K562 (cell line): ENCODE data around the gene SMAGP. TPM values are rescaled to one million over a fixed set of nuclear protein-coding genes. Genes with fewer than 3 reads are reported as not detected.

Experiments used
- CHCHD3 ChIP-seq: fragments of 250-450 bp; sonication (Bioruptor Pico); IDR thresholded peaks from 2 replicates; pipeline ENCODE4 v2.1.2; 2022; ENCODE audit warnings: mild to moderate bottlenecking
- GABPB2 ChIP-seq: fragments of 250-450 bp; sonication (Bioruptor Pico); conservative IDR thresholded peaks from 2 replicates; pipeline ENCODE4 v1.5.1; 2021; ENCODE audit warnings: mild to moderate bottlenecking
- GATA2 ChIP-seq: sonication (generic); formaldehyde crosslinking; IDR thresholded peaks from 2 replicates; pipeline ENCODE4 v1.4.0; 2020; ENCODE audit warnings: mild to moderate bottlenecking, missing genetic modification reagents
- IRF9 ChIP-seq: fragments of 450-650 bp; IDR thresholded peaks from 2 replicates; pipeline ENCODE4 v1.6.1; 2016; ENCODE audit warnings: missing biosample characterization, missing genetic modification characterization
- NEUROD1 ChIP-seq: fragments of 150-350 bp; IDR thresholded peaks from 2 replicates; pipeline ENCODE4 v1.6.1; 2014; ENCODE audit warnings: borderline replicate concordance, low read length, low read depth; ENCODE audit not compliant: partially characterized antibody
- NUFIP1 ChIP-seq: fragments of 450-650 bp; IDR thresholded peaks from 2 replicates; pipeline ENCODE4 v1.6.1; 2018; ENCODE audit not compliant: partially characterized antibody
- PRMT5 ChIP-seq: sonication (generic); formaldehyde crosslinking; IDR thresholded peaks from 2 replicates; pipeline ENCODE4 v1.5.0; 2020; ENCODE audit warnings: missing genetic modification reagents
- RBM34 ChIP-seq: fragments of 200-400 bp; formaldehyde crosslinking; IDR thresholded peaks from 2 replicates; pipeline ENCODE4 v1.6.1; 2018; ENCODE audit warnings: low read length, borderline replicate concordance; ENCODE audit not compliant: insufficient read depth
- SMARCE1 ChIP-seq: fragments of 450-650 bp; IDR thresholded peaks from 2 replicates; pipeline ENCODE4 v1.7.1; 2016; ENCODE audit warnings: mild to moderate bottlenecking
- TAF7 ChIP-seq: fragments of 450-650 bp; IDR thresholded peaks from 2 replicates; pipeline ENCODE4 v1.6.1; 2016; ENCODE audit warnings: missing genetic modification characterization, missing compliant biosample characterization
- TAL1 ChIP-seq: fragments of 450-650 bp; IDR thresholded peaks from 2 replicates; pipeline ENCODE4 v1.6.1; 2016; ENCODE audit warnings: mild to moderate bottlenecking
- TRIM28 ChIP-seq: fragments of 450-650 bp; IDR thresholded peaks from 2 replicates; pipeline ENCODE4 v1.6.1; 2017
- ZBTB2 ChIP-seq: fragments of 450-650 bp; IDR thresholded peaks from 2 replicates; pipeline ENCODE4 v1.6.1; 2016; ENCODE audit warnings: antibody characterized with exemption
- ZBTB40 ChIP-seq, 2 experiments: fragments of 450-650 bp in 1 of 2; sonication (generic) in 1 of 2; formaldehyde crosslinking in 1 of 2; IDR thresholded peaks; 2 replicates each; pipeline versions ENCODE4 v1.7.1 to v1.9.0; 2016 to 2022; ENCODE audit warnings: inconsistent platforms in 1 of 2, mild to moderate bottlenecking in 1 of 2, missing genetic modification reagents in 1 of 2
- ZFPM2 ChIP-seq: fragments of 250-450 bp; sonication (Bioruptor Pico); IDR thresholded peaks from 2 replicates; pipeline ENCODE4 v1.5.1; 2022; ENCODE audit warnings: mild to moderate bottlenecking
- ZNF184 ChIP-seq: sonication (generic); formaldehyde crosslinking; IDR thresholded peaks from 2 replicates; pipeline ENCODE4 v1.5.0; 2020; ENCODE audit warnings: missing genetic modification reagents
- ZNF23 ChIP-seq: fragments of 250-450 bp; sonication (Bioruptor Pico); IDR thresholded peaks from 2 replicates; pipeline ENCODE4 v1.4.0; 2020; ENCODE audit warnings: mild to moderate bottlenecking
- ZNF699 ChIP-seq: fragments of 250-450 bp; sonication (Bioruptor Pico); IDR thresholded peaks from 2 replicates; pipeline ENCODE4 v1.8.0; 2021; ENCODE audit warnings: mild to moderate bottlenecking, moderate library complexity; ENCODE audit not compliant: insufficient replicate concordance
- ZSCAN32 ChIP-seq: fragments of 450-650 bp; formaldehyde crosslinking; IDR thresholded peaks from 2 replicates; pipeline ENCODE4 v1.4.0; 2020; ENCODE audit warnings: mild to moderate bottlenecking, moderate library complexity
- polyA plus RNA-seq, 8 experiments: library from polyadenylated mRNA; depleted of rRNA in 4 of 8; stranded (reverse) in 5 of 8; unstranded in 3 of 8; fragments of >200 nt; fragmentation: Nextera tagmentation in 2 of 8; fragmentation: Illumina TruSeq in 1 of 8; extraction: Ambion mirVana in 2 of 8; extraction: Trizol in 1 of 8; gene quantifications; 2 replicates each; pipeline versions ENCODE4 v1.2.1 to v1.2.3, GENCODE V29; 2011 to 2014; ENCODE audit warnings: inconsistent platforms in 1 of 8, missing spikeins in 1 of 8
- total RNA-seq, 7 experiments: library from RNA; depleted of rRNA in 6 of 7; stranded (reverse); fragments of >200 nt in 6 of 7; fragmentation: Illumina TruSeq in 2 of 7; extraction: Trizol in 2 of 7; gene quantifications; 2 replicates each; pipeline versions ENCODE4 v1.2.1 to v1.2.3, GENCODE V29; 2011 to 2021; ENCODE audit warnings: low replicate concordance in 1 of 7

Gene SMAGP
- total and polyA plus RNA-seq, 9 of the 15 experiments (the other 6 are each of a cell fraction or from before 2014, with no cell fraction given): 23.1 to 62.3 (median 29.9) TPM

- TF ChIP-seq IRF9 (tag) (no peak), ZNF23 (CRISPR knock-in tag) (no peak), NUFIP1 (no peak), NEUROD1 (no peak), ZNF184 (CRISPR knock-in tag) (no peak), PRMT5 (no peak), ZSCAN32 (CRISPR knock-in tag) (no peak), SMARCE1 (no peak), GABPB2 (CRISPR knock-in tag) (no peak), ZBTB2 (no peak), GATA2 (CRISPR knock-in tag) (no peak), ZFPM2 (CRISPR knock-in tag) (no peak), TAL1 (no peak), CHCHD3 (CRISPR knock-in tag) (no peak), TRIM28 (no peak), ZBTB40 (IDR thresholded peaks at IDR 0.05) (no peak), ZBTB40 (CRISPR knock-in tag; IDR thresholded peaks at IDR 0.05) (no peak), RBM34 (no peak), TAF7 (tag) (peak; percentile 47; the same call in 1 of the 2 replicates), ZNF699 (CRISPR knock-in tag) (no peak)
Observed at GRCh38 chr12:51217968-51218606, 52.1 kb downstream of the SMAGP start, which contains the start of gene POU6F1 (continued).
